Coronary artery (tissue), 2 donors: ENCODE measurements around the gene CBR1.

Experiments
- DNase-seq: peaks from one replicate; pipeline ENCODE4 v3.0.0-alpha.2; 2017; ENCODE audit warnings: low spot score
- H3K27ac ChIP-seq, 2 donors: fragments of 200-600 bp; sonication (generic); one replicate each; pipeline ENCODE4 v1.5.1; 2016 to 2019
- H3K4me3 ChIP-seq: fragments of 200-600 bp; sonication (generic); 2 replicates; pipeline ENCODE4 v1.5.1; 2016; ENCODE audit warnings: mild to moderate bottlenecking, moderate library complexity
- CTCF ChIP-seq: fragments of 200-600 bp; sonication (generic); IDR thresholded peaks from one replicate; pipeline ENCODE4 v1.5.1; 2019; ENCODE audit warnings: antibody characterized with exemption

Gene CBR1

GRCh38 chr21:36061445-36061844 lies 8.4 kb upstream of the CBR1 start:
- no peak for DNase-seq
- H3K27ac ChIP-seq: no peak overlapping the region
- H3K4me3 ChIP-seq: no peak overlapping the region
- no peak for TF ChIP-seq CTCF

GRCh38 chr21:36063375-36064084 lies 6.3 kb upstream of the CBR1 start:
- no peak for TF ChIP-seq CTCF
- Histone ChIP-seq H3K4me3 (no peak overlapping the region), H3K27ac (no peak overlapping the region)
- no peak for DNase-seq

- Histone ChIP-seq H3K27ac (no peak overlapping the region), H3K4me3 (no peak overlapping the region)
- no peak for TF ChIP-seq CTCF
- DNase-seq: no peak
Measured at GRCh38 chr21:36064085-36064460, 5.8 kb upstream of the CBR1 start.

- no peak for TF ChIP-seq CTCF
- H3K27ac ChIP-seq: no peak overlapping the region
- no peak overlapping the region for H3K4me3 ChIP-seq
- DNase-seq: no peak
Measured at GRCh38 chr21:36065497-36066036, 4.3 kb upstream of the CBR1 start.

- peak overlapping the region; percentile 52 to 91 for H3K27ac ChIP-seq
- DNase-seq: peak; percentile 16
- no peak for TF ChIP-seq CTCF
- H3K4me3 ChIP-seq: no peak overlapping the region
Measured at GRCh38 chr21:36068748-36069398, 951 bp upstream of the CBR1 start.

GRCh38 chr21:36070999-36071398 lies 1.2 kb downstream of the CBR1 start:
- DNase-seq: no peak
- no peak for TF ChIP-seq CTCF

More at GRCh38 chr21:36070999-36071398, 1.2 kb downstream of the CBR1 start:
- peak overlapping the region; percentile 96 for H3K4me3 ChIP-seq
- H3K27ac ChIP-seq: no peak overlapping the region
